HG03520 (cell line): Measurements from ENCODE around the gene RFT1.

ENCODE experiments used
- ATAC-seq: cut with Tn5 transposase; IDR thresholded peaks from one replicate; pipeline ENCODE4 v1.9.1; 2021; ENCODE audit warnings: mild to moderate bottlenecking, moderate library complexity; ENCODE audit not compliant: unreplicated experiment

Gene RFT1

GRCh38 chr3:53038679-53039375 lies 91.4 kb downstream of the RFT1 start:
- no peak for ATAC-seq
